PC-9 (cell line): Measurements from ENCODE around the gene HJV. TPM values are rescaled to one million over a fixed set of nuclear protein-coding genes. Genes with fewer than 3 reads are reported as not detected.

Experiments
- BruUV-seq: library from RNA; stranded (reverse); fragments of 400-500 nt; replicated peaks from 2 replicates; lab custom pipeline; 2021; lab: Mats Ljungman, UMichigan
- CTCF ChIA-PET: fragments of 300-600 bp; sonication (Branson Sonifier 250); formaldehyde crosslinking; loops from one replicate; lab custom pipeline; 2022; ENCODE audit warnings: antibody characterized with exemption; lab: Charles Lee
- POLR2A ChIA-PET: fragments of 300-600 bp; sonication (Branson Sonifier 250); formaldehyde crosslinking; loops from one replicate; lab custom pipeline; 2022; ENCODE audit warnings: antibody characterized with exemption; ENCODE audit not compliant: unreplicated experiment; lab: Charles Lee
- DNase-seq, 2 experiments: peaks; one replicate each; pipeline versions ENCODE4 v3.0.0 to v3.0.0-alpha.2; 2015 to 2022; ENCODE audit warnings: mixed read lengths in 1 of 2
- H2AFZ ChIP-seq: fragments of 200-600 bp; sonication (generic); 2 replicates; pipeline ENCODE4 v1.8.1; 2017; ENCODE audit warnings: antibody characterized with exemption
- H3F3A ChIP-seq: fragments of 200-600 bp; sonication (generic); 2 replicates; pipeline ENCODE4 v1.8.1; 2017; ENCODE audit warnings: antibody characterized with exemption, mild to moderate bottlenecking, low read depth; ENCODE audit not compliant: insufficient read depth
- H3K27ac ChIP-seq: fragments of 200-600 bp; sonication (generic); 2 replicates; pipeline ENCODE4 v1.6.1; 2016; ENCODE audit warnings: mixed run types
- H3K27me3 ChIP-seq: fragments of 200-600 bp; sonication (generic); 2 replicates; pipeline ENCODE4 v1.6.1; 2016; ENCODE audit warnings: low read depth, mixed run types; ENCODE audit not compliant: insufficient read depth
- H3K36me3 ChIP-seq: fragments of 200-600 bp; sonication (generic); 2 replicates; pipeline ENCODE4 v1.6.1; 2016; ENCODE audit warnings: low read depth, mixed run types
- H3K4me1 ChIP-seq: fragments of 200-600 bp; sonication (generic); replicated peaks from 2 replicates; pipeline ENCODE4 v1.6.1; 2016; ENCODE audit warnings: mixed run types; ENCODE audit not compliant: insufficient read depth
- H3K4me2 ChIP-seq: fragments of 200-600 bp; sonication (generic); 2 replicates; pipeline ENCODE4 v1.6.1; 2017; ENCODE audit warnings: mixed run types
- H3K4me3 ChIP-seq: fragments of 200-600 bp; sonication (generic); 2 replicates; pipeline ENCODE4 v1.6.1; 2016; ENCODE audit warnings: mixed run types
- H3K79me2 ChIP-seq: fragments of 200-600 bp; sonication (generic); 2 replicates; pipeline ENCODE4 v1.6.1; 2017; ENCODE audit warnings: low read depth, mixed run types
- H3K9me2 ChIP-seq: fragments of 200-600 bp; sonication (generic); 2 replicates; pipeline ENCODE4 v1.8.1; 2017; ENCODE audit warnings: mild to moderate bottlenecking; ENCODE audit not compliant: insufficient read depth
- H3K9me3 ChIP-seq: fragments of 200-600 bp; sonication (generic); 2 replicates; pipeline ENCODE4 v1.8.1; 2016; ENCODE audit warnings: low read depth; ENCODE audit not compliant: insufficient read depth
- H4K20me1 ChIP-seq: fragments of 200-600 bp; sonication (generic); 2 replicates; pipeline ENCODE4 v1.8.1; 2017; ENCODE audit not compliant: insufficient read depth
- EZH2 ChIP-seq: fragments of 200-600 bp; sonication (generic); IDR thresholded peaks from 2 replicates; pipeline ENCODE4 v1.8.0; 2017; ENCODE audit warnings: antibody characterized with exemption, low read depth
- intact Hi-C: fragments of 100-400 bp; cut with micrococcal nuclease; formaldehyde crosslinking; loops from one replicate; pipeline ENCODE4 v1.10.0; 2022; ENCODE audit not compliant: unreplicated experiment
- total RNA-seq: library from RNA; stranded (reverse); gene quantifications from 2 replicates; pipeline ENCODE4 v1.2.3, GENCODE V29; 2021
- TF ChIP-seq, protein P1 (sequence below): fragments of 200-600 bp; sonication (generic); conservative IDR thresholded peaks from 2 replicates; pipeline ENCODE4 v1.6.1; 2017; ENCODE audit warnings: mixed run types, antibody characterized with exemption, mild to moderate bottlenecking, moderate library complexity

HJV gene
- total RNA-seq, 1 experiment from 2014 or later, result not detected

DNA sequence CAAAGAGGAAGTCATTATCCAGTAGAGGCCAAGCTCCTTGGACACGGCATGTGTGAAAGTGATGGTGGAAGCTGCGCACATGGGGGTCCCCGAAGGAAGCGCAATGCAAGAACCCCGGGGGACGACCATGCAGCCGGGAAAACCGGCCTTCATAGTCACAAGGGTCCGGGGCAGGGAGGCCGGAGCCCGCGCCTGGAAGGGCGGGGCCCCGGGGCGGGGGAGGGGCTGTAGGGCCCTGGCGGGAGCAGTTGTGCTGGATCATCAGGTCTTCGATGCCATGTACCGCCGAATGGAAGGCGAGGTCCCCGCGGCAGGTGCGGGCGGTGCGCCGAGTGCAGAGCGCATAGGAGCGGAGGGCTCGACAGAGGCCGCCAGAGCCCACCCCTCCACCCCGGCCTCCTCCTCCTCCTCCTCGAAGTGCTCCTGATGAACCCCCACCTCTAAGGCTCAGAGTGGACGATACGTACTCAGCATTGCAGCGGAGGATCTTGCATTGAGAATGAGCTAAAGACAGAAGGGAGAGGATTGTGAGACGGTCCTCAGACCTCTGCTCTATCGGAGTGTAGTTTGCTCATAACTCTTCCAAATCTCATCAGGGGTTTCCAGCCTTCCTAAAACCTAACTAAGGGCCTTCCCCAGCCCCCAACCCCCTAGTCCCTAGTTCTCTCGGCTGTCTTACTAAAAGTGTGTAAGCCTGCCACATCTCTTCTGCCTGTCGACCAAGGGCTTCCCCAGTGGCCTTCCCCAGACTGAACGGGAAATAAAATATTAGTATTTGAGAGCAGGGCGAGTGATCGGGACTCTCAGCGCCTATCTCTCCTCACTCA, 2.1 kb downstream of the HJV start:
- Histone ChIP-seq H2AFZ (no peak overlapping the region), H3K9me2 (no peaks in the 10 kb centered on the region), H4K20me1 (no peaks in the 10 kb centered on the region), H3K79me2 (no peaks in the 10 kb centered on the region), H3K27me3 (peaks cover 8% of the 10 kb centered on the region; the same call in 1 of the 2 replicates), H3K9me3 (no peaks in the 10 kb centered on the region), H3K4me2 (no peak overlapping the region), H3K4me3 (no peak overlapping the region), H3F3A (no peaks in the 10 kb centered on the region; the same call in 1 of the 2 replicates), H3K27ac (no peak overlapping the region), H3K4me1 (no peaks in the 10 kb centered on the region), H3K36me3 (no peaks in the 10 kb centered on the region)
- intact Hi-C loops, result no loop called here
- BruUV-seq, result no TSS peak
- no peak for DNase-seq
- ChIA-PET CTCF (no interaction called here), POLR2A (no interaction called here)
- TF ChIP-seq, protein P1, sequence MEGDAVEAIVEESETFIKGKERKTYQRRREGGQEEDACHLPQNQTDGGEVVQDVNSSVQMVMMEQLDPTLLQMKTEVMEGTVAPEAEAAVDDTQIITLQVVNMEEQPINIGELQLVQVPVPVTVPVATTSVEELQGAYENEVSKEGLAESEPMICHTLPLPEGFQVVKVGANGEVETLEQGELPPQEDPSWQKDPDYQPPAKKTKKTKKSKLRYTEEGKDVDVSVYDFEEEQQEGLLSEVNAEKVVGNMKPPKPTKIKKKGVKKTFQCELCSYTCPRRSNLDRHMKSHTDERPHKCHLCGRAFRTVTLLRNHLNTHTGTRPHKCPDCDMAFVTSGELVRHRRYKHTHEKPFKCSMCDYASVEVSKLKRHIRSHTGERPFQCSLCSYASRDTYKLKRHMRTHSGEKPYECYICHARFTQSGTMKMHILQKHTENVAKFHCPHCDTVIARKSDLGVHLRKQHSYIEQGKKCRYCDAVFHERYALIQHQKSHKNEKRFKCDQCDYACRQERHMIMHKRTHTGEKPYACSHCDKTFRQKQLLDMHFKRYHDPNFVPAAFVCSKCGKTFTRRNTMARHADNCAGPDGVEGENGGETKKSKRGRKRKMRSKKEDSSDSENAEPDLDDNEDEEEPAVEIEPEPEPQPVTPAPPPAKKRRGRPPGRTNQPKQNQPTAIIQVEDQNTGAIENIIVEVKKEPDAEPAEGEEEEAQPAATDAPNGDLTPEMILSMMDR, result no peak
- TF ChIP-seq EZH2, result no peak

DNA sequence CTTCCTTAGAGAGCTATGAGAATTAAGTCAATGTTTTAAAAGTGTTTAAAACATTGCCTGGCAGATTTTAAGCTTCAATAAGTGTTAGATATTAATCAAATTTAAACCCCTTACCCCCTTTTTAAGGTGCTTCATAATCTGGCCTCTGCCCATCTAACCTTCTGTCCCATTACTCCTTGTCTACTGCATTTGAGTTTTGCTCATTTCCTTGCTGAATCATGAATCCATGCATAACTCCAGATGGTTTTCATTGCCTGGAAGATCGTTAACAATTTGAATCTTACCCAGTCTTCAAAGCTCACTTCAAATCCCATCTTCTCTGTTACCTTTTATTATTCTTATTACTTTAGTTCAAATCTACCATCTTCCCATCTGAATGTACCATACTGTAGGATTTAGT, 4.6 kb downstream of the HJV start:
- intact Hi-C loops, result no loop called here
- POLR2A ChIA-PET, result no interaction called here
- no peaks in the 10 kb centered on the region for H4K20me1 ChIP-seq
- H3K27ac ChIP-seq, result no peak overlapping the region
- H3K79me2 ChIP-seq, result no peaks in the 10 kb centered on the region
- TF ChIP-seq, protein P1, result no peak
- no peak for TF ChIP-seq EZH2
- no peaks in the 10 kb centered on the region for H3K9me2 ChIP-seq
- CTCF ChIA-PET, result no interaction called here
- H3K27me3 ChIP-seq, result peaks cover 8% of the 10 kb centered on the region; the same call in 1 of the 2 replicates
- H3K36me3 ChIP-seq, result no peaks in the 10 kb centered on the region
- H3K4me1 ChIP-seq, result no peaks in the 10 kb centered on the region; the same call in 1 of the 2 replicates
- BruUV-seq, result no TSS peak
- DNase-seq, result no peak
- H3K9me3 ChIP-seq, result no peaks in the 10 kb centered on the region
- no peak overlapping the region for H3K4me3 ChIP-seq
- no peak overlapping the region for H2AFZ ChIP-seq
- H3K4me2 ChIP-seq, result no peak overlapping the region
- H3F3A ChIP-seq, result peaks cover 6% of the 10 kb centered on the region; the same call in 1 of the 2 replicates

DNA sequence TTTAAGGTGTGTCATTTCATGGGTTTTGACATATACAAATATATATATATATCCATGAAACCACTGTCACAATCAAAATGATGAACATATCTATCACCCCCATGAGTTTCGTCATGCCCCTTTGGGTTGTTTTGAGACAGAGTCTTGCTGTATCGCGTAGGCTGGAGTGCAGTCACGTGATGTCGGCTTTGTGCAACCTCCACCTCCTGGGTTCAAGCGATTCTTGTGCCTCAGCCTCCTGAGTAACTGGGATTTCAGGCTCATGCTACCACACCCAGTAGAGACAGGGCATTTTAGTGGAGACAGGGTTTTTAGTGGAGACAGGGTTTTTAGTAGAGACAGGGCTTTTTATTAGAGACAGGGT, 8.0 kb downstream of the HJV start:
- no peaks in the 10 kb centered on the region for H3K9me2 ChIP-seq
- intact Hi-C loops, result loop anchor here (5.0 kb wide), 2 partner anchors 96 to 166 kb away; partner anchors contain the start of genes NUDT17 and PEX11B
- CTCF ChIA-PET, result no interaction called here
- no TSS peak for BruUV-seq
- no peaks in the 10 kb centered on the region for H3K36me3 ChIP-seq
- no peaks in the 10 kb centered on the region; the same call in 1 of the 2 replicates for H3K4me1 ChIP-seq
- TF ChIP-seq, protein P1, result no peak
- no peak for TF ChIP-seq EZH2
- H3K4me3 ChIP-seq, result no peak overlapping the region
- no peaks in the 10 kb centered on the region for H3K79me2 ChIP-seq
- no peak overlapping the region for H2AFZ ChIP-seq
- no peak overlapping the region for H3K27ac ChIP-seq
- no peak for DNase-seq
- H3K9me3 ChIP-seq, result no peaks in the 10 kb centered on the region
- H3K4me2 ChIP-seq, result no peak overlapping the region
- H3F3A ChIP-seq, result peaks cover 17% of the 10 kb centered on the region; the same call in 1 of the 2 replicates
- POLR2A ChIA-PET, result interaction anchor here (0.7 kb wide), 1 partner anchor 290 kb away, joined by 3 read pairs; no protein-coding TSS in a partner anchor
- H3K27me3 ChIP-seq, result no peaks in the 10 kb centered on the region
- no peaks in the 10 kb centered on the region for H4K20me1 ChIP-seq
